RPMI8226 (cell line): ENCODE measurements around the gene IQGAP2.
A peak's percentile ranks its signal among the peaks of the same experiment; 100 is the strongest.
"Not testable (repeated sequence)": the region's sequence is repeated elsewhere in the genome, so short reads cannot be mapped to it uniquely, and the experiment has no call there.

Source experiments
- DNase-seq: peaks from one replicate; pipeline ENCODE4 v3.0.0-alpha.2; 2015

The IQGAP2 gene

DNA sequence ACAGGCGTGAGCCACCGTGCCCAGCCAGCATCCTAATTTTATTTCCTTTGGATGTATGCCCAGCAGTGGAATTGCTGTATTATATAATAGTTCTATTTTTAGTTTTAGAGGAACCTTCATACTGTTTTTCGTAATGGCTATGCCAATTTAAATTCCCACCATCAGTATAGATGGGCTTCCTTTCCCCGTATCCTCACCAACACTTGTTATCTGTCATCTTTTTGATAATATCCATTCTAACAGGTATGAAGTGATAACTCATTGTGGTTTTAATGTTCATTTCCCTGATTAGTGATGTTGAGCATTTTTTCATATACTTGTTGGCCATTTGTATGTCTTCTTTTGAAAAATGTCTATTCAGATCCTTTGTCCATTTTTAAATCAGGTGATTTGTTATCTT, 325.9 kb downstream of the IQGAP2 start:
- DNase-seq: no peak

DNA sequence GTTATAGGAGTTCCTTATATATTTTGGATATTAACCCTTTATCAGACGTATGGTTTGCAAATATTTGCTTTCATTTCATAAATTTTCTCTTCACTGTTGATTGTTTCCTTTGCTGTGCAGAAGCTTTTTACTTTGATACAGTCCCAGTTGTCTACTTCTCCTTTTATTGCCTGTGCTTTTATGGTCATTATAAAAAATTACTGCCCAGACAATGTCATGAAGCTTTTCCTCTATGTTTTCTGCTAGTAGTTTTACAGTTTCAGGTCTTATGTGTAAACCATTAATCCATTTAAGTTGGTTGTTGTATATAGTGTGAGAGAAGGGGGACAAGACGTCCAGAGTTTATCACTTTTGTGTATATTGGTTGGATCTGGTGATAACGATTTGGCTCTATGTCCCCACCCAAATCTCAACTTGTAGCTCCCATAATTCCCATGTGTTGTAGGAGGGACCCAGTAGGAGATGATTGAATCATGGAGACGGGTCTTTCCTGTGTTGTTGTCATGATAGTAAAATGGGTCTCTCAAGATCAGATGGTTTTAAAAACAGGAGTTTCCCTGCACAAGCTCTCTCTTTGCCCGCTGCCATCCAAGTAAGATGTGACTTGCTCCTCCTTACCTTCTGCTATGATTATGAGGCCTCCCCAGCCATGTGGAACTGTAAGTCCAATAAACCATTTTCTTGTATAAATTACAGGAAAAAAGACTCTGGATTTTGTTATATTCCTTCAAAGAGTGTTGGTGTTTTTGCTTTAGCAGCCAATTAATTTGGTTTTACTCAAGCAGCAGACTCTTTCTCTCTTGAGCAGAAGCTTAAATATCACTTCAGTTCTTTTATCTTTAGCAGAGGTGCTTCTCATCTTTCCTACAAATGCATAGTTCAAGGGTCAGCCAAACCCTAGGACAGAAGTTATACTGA, 326.5 kb downstream of the IQGAP2 start:
- no peak for DNase-seq

DNA sequence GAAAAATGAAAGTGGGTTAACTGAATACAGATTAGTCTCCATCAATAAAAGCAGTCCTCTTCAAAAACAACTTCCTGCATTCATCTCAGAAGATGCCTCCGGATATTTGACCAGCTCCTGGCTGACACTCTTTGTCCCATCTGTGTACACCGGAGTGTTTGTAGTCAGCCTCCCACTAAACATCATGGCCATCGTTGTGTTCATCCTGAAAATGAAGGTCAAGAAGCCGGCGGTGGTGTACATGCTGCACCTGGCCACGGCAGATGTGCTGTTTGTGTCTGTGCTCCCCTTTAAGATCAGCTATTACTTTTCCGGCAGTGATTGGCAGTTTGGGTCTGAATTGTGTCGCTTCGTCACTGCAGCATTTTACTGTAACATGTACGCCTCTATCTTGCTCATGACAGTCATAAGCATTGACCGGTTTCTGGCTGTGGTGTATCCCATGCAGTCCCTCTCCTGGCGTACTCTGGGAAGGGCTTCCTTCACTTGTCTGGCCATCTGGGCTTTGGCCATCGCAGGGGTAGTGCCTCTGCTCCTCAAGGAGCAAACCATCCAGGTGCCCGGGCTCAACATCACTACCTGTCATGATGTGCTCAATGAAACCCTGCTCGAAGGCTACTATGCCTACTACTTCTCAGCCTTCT, 329.4 kb downstream of the IQGAP2 start:
- no peak for DNase-seq

DNA sequence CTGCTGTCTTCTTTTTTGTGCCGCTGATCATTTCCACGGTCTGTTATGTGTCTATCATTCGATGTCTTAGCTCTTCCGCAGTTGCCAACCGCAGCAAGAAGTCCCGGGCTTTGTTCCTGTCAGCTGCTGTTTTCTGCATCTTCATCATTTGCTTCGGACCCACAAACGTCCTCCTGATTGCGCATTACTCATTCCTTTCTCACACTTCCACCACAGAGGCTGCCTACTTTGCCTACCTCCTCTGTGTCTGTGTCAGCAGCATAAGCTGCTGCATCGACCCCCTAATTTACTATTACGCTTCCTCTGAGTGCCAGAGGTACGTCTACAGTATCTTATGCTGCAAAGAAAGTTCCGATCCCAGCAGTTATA, 329.9 kb downstream of the IQGAP2 start:
- DNase-seq: no peak

DNA sequence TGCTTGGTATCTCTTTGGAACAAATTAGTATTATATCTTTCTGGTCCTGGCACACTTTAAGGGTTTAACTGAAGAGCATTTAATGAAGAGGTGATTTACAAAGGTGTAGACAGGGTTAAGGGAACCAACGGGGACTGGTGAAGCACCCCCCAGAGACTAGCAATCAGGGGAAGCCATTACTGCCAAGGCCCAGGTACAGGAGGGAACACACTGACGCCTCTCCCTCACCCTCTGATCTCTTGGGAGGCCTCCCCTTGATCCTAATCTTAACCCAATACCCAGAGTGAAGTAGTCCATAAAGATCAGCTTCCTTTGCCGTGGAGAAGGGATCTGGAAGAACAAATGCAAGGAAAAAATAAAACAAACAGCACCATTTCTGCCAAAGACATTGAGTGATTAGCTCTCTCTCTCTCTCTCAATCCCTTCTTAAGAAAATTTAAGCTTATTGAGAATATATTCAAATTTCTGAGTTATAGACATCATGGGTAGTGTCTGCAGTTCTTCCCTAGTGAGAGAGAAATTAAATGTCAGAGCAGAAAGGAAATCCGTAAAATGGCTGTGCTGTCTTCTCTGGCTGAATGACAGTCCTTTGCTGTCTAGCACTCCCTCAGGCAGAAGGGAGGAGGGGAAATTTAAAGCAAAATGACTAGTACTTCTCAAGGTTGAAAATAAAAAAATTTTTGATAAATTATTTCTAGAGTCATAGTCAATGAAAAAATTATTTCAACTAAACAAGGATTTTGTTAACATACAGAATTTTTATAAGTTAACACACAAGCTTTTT, 332.9 kb downstream of the IQGAP2 start:
- peak; percentile 54 for DNase-seq

DNA sequence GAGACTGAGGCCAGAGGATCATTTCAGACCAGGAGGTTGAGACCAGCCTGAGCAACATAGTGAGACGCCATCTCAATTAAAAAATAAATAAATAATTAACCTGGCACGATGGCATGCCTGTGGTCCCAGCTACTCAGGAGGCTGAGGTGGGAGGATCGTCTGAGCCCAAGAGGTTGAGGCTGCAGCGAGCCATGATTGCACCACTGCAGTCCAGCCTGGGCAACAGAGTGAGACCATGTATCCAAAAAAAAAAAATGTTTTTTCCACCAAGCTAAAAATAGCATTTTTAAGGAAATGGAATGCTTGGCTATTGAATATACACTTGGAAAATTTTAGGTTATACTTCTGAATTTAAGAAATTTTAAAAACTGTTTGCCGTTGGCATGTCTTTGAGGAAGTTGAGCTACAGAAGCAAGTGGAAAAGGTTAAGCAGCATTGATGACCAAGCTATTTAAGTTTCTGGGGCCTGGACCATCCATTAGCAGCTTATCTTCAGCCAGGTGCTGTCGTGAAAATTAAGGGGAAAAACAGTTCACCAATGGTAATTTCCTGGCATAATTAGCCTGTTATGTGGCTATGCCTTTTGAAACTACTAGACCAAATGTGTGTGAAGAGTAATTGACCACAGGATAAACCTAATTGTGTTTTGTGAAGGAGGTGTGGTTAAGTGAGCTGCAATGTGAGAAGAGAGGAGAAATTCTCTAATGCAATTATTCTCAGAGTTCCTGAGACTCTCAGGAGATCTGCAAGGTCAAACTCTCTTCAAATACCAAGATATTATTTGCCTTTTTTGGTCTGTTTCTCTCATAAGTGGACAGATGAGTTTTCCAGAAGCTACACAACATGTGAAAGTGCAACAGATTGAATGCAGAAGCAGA, 333.8 kb downstream of the IQGAP2 start:
- DNase-seq: peak; percentile 94

DNA sequence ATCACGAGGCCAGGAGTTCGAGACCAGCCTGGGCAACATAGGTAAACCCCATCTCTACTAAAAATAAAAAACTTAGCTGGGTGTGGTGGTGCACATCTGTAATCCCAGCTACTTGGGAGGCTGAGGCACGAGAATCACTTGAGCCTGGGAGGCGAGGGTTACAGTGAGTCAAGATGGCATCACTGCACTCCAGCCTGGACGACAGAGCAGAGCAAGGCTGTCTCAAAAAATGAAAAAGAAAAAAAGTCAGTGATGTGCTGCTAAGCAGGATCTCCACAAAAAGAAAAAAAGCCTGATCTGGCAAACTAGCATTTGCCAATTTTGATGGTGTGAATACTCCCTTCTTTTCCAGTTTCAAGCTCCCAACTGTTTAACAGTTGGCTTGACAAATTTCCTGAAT, 334.8 kb downstream of the IQGAP2 start:
- DNase-seq: no peak

DNA sequence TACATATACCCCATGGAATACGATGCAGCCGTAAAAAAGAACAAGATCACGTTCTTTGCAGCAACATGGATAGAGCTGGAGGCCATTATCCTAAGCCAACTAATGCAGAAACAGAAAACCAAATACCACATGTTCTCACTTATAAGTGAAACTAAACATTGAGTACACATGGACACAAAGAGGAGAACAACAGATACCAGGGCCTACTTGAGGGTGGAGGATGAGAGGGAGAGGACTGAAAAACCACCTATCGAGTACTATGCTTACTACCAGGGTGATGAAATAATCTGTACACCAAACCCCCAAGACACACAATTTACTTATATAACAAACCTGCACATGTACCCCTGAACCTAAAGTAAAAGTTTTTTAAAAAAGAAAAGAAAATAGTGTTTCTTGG, 338.4 kb downstream of the IQGAP2 start:
- DNase-seq: not testable (repeated sequence)

DNA sequence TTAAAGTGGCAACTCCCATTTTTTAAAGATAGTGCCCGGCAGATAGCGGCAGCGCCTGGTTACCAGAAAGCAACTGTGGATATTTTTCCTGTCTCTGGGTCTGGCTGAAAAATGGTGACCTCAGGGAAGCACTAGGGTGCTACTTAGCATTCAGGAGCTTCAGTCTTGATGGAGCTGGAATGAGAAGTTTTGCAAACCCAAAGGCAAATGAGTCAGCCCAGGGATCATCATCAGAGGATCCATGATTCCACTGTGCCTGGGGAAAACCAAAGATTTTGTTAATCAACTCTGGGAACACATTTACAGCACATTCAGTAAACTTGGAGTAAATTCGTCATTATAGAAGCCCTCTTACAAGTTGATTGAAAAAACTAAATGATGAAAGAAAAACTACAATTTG, 339.5 kb downstream of the IQGAP2 start:
- no peak for DNase-seq

DNA sequence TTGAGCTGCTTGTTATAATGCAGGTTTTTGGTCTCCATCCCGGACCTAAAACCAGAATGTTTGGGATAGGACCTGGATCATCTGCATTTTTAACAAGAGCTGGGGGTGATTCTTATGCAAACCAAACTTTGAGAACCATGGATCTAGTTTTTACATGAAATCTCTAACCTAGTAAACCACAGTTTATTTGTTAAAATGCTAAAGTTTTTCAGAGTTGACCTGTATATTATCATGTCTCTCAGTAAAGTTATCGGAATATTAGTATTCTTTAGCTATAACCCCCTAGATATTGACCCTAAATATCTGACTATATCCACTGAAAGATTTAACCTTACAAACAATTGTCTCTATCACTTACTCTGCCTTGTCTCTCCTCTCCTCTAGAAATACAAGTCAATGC, 341.5 kb downstream of the IQGAP2 start:
- DNase-seq: no peak

DNA sequence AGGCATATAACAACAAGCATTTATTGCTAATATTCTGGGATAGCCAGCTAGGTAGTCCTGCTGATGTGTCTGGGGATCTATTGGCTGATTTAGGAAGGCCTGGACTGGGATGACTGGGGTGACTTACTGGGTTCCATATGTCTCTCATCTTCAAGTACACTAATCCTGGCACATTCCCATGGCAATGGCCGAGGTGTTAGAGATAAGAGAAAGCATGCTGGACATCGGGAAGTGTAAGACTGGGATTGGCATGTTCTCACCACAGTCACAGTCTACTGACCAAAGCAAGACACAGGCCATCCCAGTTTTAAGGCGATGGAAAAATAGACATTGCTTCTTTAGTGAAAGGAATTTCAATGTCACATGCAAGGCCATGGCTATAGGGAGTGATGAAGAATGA, 342.6 kb downstream of the IQGAP2 start:
- DNase-seq: no peak

DNA sequence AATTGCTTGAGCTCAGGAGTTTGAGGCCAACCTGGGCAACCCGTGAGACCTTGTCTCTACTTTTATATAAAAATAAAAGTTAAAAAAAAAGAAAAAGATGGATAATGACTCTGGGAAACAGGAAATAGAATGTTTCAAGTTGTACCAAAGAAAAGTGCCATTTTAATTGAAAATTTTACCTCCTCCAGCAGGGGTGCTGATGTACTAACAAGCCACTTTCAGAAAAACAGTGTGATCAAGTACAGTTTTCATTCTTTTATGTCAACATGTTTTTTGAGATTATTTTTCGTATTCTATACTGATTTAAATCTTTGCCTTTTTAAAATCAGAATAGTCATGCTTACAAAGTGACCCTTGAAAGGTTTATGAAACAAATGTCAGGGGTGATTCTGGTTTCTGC, 343.6 kb downstream of the IQGAP2 start:
- no peak for DNase-seq

DNA sequence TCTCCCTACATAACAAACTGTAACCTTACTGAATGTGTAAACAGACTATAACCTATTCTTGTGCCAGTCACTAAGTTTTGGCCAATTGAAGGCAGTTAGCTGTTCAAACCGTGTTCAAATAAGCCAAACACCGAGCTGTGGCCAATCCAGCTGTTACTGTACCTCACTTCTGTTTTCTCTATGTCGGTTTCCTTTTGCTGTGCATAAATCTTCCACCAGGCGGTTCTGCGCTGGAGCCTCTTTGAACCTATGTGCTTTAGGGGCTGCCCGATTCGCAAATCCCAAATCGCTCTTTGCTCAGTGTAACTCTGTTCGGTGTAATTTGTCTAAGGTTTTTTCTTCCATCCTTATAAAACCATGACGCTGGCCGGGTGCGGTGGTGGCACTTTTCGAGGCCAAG, 344.6 kb downstream of the IQGAP2 start:
- DNase-seq: no peak

DNA sequence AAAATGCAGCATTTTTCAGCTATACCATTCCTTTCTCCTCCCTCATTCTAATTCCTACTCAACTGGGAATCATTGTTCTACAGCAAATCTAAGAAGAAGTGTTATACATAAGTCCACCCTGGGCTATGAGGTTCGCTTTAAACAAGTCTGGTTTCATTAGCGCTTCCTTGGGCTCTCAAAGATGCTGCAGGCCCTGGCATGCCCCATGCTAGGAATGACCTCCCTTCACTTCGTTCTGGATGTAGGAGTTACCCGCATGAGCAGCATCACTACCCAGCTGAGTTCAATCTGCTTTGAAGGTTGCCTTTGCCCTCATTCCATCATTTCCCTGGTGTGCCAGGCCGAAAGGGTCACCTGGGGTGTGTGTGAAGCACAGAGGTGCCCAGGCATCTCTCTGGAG, 348.2 kb downstream of the IQGAP2 start:
- no peak for DNase-seq

DNA sequence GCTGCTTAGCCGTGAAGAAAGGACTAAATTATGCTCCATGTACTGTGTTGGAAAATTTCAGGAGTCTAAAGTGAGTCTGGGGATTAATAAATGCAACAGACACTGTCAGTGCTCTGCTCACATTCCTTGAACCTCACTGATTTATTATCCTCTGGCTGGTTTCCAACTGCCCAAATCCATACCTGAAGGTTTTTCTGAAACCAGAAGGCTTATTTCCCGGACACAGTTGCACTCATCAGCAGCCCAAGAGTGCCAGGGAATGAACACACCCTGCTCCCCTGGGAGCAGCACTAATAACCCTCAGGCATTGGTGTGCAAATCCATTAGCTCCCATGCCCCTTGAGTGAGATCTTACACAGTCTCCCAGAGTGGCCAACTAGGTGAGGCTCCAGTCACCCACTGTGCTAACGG, 351.6 kb downstream of the IQGAP2 start:
- no peak for DNase-seq

DNA sequence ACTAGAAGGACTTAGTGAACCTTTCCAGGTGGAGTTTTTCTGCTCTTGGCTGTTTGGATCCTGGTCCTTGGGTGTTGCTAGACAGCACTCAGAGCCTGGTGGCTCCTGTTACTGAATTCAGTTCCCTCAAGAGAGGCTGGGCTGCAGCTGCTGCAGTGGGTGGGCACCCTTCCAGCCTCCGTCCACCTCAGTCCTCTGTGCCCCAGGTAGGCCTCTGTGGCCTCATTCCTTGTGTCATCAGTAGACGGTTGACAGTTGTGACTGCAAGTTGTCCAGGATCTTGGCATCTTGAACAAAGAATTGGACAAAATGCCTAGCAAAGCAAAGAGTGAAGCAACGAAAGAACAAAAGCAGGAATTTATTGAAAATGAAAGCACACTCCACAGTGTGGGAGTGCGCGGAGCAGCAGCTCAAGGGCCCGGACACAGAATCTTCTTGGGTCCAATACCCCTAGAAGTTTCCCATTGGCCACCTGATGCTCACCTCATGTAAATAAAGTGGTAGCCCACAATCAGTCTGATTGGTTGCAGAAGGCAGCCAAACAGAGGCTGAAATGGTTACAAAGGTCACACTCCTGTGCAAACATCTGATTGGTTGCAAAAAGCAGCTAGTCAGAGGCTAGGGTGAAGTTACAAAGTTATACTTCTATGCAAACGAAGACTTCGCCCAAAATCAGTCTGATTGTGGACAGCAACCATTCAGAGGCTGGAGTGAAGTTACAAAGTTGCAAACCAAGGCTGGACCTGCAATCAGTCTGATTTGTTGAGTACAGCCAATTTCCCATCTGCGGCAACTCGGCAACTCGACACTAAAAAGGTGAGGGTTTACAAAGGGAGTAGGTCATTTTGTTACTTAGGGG, 352.9 kb downstream of the IQGAP2 start:
- no peak for DNase-seq

DNA sequence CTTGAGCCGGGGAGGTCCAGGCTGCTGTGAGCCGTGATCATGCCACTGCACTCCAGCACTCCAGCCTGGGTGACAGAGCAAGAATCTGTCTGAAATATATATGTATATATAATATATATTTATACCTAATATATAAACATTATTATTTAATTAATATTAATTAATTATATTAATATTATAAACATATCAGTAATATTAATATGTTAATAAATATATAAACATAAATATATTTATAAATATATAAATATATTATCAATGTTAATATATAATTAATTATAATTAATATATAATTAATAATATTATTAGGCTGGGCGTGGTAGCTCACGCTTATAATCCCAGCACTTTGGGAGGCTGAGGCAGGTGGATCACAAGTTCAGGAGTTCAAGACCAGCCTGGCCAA, 354.0 kb downstream of the IQGAP2 start:
- DNase-seq: no peak
